Measurements from ENCODE around the gene CAMKV. TPM values are rescaled to one million over a fixed set of nuclear protein-coding genes. Genes with fewer than 3 reads are reported as not detected.

CAMKV gene
- total and polyA plus RNA-seq, 12 donors: 0.27 to 1.5 (median 0.65) TPM; not detected in 4

DNA sequence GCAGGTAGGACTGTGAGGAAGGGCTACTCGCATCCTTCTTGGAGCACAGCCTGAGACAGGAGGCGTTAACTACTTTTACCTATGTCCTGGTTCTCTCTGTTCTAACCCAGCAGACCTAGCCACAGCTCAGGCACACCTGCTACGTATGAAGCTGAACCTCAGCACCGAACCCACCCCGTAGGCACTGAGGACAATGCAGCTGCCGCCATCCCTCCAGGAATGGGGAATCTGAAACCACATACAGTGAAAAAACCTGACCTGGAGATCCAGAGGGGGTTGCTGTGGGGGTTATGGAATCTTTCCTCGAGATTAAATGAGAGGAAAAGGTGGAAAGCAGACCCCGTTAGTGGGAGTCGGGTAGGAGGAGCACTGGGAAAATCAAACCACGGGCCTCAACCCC is 19.6 kb upstream of the CAMKV start:
- H3K27ac ChIP-seq: no peak overlapping the region
- intact Hi-C loops (cut with DNase I): no loop called here
- no peaks in the 10 kb centered on the region for H3K27me3 ChIP-seq
- H3K4me3 ChIP-seq: no peak overlapping the region
- 81 to 89% (median 87%) methylated on average over 10 of the region's 10 CpGs for WGBS, 4 donors
- H3K9me3 ChIP-seq (replicated peaks in 1 of 3): no peaks in the 10 kb centered on the region
- no peaks in the 10 kb centered on the region for H3K4me1 ChIP-seq (replicated peaks in 1 of 2)
- no peaks in the 10 kb centered on the region for H3K36me3 ChIP-seq (replicated peaks in 1 of 2)
- TF ChIP-seq, protein P1, sequence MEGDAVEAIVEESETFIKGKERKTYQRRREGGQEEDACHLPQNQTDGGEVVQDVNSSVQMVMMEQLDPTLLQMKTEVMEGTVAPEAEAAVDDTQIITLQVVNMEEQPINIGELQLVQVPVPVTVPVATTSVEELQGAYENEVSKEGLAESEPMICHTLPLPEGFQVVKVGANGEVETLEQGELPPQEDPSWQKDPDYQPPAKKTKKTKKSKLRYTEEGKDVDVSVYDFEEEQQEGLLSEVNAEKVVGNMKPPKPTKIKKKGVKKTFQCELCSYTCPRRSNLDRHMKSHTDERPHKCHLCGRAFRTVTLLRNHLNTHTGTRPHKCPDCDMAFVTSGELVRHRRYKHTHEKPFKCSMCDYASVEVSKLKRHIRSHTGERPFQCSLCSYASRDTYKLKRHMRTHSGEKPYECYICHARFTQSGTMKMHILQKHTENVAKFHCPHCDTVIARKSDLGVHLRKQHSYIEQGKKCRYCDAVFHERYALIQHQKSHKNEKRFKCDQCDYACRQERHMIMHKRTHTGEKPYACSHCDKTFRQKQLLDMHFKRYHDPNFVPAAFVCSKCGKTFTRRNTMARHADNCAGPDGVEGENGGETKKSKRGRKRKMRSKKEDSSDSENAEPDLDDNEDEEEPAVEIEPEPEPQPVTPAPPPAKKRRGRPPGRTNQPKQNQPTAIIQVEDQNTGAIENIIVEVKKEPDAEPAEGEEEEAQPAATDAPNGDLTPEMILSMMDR (IDR thresholded peaks at IDR 0.05): no peak
- no peak for TF ChIP-seq POLR2A (IDR thresholded peaks at IDR 0.05)
- DNase-seq: no peak

DNA sequence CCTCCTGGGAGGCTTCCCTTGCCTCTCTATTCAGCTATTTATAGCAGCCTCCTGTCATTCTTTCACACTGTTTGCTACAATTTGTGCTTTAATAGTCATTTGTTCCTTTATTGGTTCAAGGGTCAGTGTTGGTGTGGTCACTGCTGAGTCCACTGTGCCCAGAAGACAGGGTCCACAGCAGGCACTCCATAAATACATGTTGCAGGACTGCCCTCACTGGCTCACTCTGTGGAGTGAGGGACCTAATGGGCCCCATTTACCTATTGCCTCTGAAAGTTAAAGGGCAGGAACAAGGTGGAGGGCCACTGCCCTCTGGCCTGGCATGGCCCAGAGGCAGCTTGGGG is 17.2 kb upstream of the CAMKV start:
- H3K27me3 ChIP-seq: no peaks in the 10 kb centered on the region
- no peak for DNase-seq
- no peak overlapping the region for H3K27ac ChIP-seq
- intact Hi-C loops (cut with DNase I): no loop called here
- H3K4me3 ChIP-seq: no peak overlapping the region
- no peaks in the 10 kb centered on the region for H3K9me3 ChIP-seq (replicated peaks in 1 of 3)
- no peaks in the 10 kb centered on the region for H3K4me1 ChIP-seq (replicated peaks in 1 of 2)
- no peaks in the 10 kb centered on the region for H3K36me3 ChIP-seq (replicated peaks in 1 of 2)
- TF ChIP-seq POLR2A (IDR thresholded peaks at IDR 0.05): no peak
- TF ChIP-seq, protein P1 (IDR thresholded peaks at IDR 0.05): no peak

DNA sequence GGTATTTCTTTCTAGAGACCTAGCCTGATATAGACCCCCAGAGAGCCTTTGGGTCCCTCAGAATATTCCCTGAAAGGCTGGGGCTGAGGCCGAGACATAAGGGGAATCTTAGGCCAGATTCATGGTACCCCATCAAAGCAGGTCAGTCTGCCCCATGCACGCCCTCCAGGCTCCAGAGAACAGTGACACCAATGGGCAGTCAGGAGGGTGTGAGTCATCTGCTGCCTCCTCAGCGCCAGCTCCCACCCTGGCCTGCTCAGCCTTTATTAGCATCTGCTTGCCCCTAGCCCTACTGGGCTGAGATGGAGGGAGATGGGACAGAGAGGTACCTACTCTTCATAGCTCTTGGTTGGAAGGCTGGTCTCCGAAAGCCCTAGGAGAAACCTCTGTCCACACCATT is 14.3 kb upstream of the CAMKV start:
- 92 to 100% (median 96%) methylated on average over 1 to 4 of the region's 4 CpGs for WGBS, 4 donors
- TF ChIP-seq, protein P1 (IDR thresholded peaks at IDR 0.05): no peak
- TF ChIP-seq POLR2A (IDR thresholded peaks at IDR 0.05): no peak
- intact Hi-C loops (cut with DNase I): no loop called here
- no peak overlapping the region for H3K4me3 ChIP-seq
- no peaks in the 10 kb centered on the region for H3K4me1 ChIP-seq (replicated peaks in 1 of 2)
- no peaks in the 10 kb centered on the region for H3K36me3 ChIP-seq (replicated peaks in 1 of 2)
- no peak overlapping the region for H3K27ac ChIP-seq
- H3K9me3 ChIP-seq (replicated peaks in 1 of 3): no peaks in the 10 kb centered on the region
- DNase-seq: no peak
- H3K27me3 ChIP-seq: no peaks in the 10 kb centered on the region

DNA sequence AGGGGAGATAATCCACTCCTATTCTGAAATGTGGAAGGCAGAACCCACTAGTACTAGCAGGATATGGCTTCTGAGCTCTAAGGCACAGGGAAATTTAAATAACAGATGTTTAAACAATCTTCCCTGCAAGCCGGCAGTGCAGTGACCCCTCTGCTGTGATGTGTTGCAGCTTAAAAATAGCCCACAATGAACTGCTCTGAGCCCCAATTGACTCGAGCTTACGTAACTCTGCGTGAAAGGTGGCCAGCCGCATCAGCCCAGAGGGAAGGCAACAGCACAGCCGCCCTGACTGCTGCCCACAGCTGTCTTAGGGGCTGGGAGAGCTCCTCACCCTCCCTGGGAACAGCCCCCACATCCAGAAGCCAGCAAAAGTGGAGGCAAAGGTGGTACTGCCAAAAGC is 12.5 kb upstream of the CAMKV start:
- Histone ChIP-seq H3K27ac (no peak overlapping the region), H3K9me3 (replicated peaks in 1 of 3) (no peaks in the 10 kb centered on the region), H3K4me3 (no peak overlapping the region), H3K4me1 (replicated peaks in 1 of 2) (no peaks in the 10 kb centered on the region), H3K27me3 (no peaks in the 10 kb centered on the region), H3K36me3 (replicated peaks in 1 of 2) (no peaks in the 10 kb centered on the region)
- intact Hi-C loops (cut with DNase I): no loop called here
- 25 to 59% (median 37%) methylated on average over 5 to 6 of the region's 6 CpGs for WGBS, 4 donors
- TF ChIP-seq, protein P1 (IDR thresholded peaks at IDR 0.05): no peak
- no peak for TF ChIP-seq POLR2A (IDR thresholded peaks at IDR 0.05)
- DNase-seq: no peak
